Colonic mucosa (tissue), 4 donors: Measurements from ENCODE around the gene ALDH1L1. TPM values are rescaled to one million over a fixed set of nuclear protein-coding genes. Genes with fewer than 3 reads are reported as not detected.

Experiments used
- DNase-seq: peaks from one replicate; pipeline ENCODE4 v3.0.0-alpha.2; 2020
- H3K27ac ChIP-seq: fragments of 200-600 bp; one replicate; pipeline ENCODE4 v1.8.0; 2021
- H3K27me3 ChIP-seq: fragments of 200-600 bp; one replicate; pipeline ENCODE4 v1.8.0; 2021
- H3K36me3 ChIP-seq: fragments of 200-600 bp; one replicate; pipeline ENCODE4 v1.8.0; 2021
- H3K4me1 ChIP-seq: fragments of 200-600 bp; one replicate; pipeline ENCODE4 v1.8.0; 2021; ENCODE audit warnings: mild to moderate bottlenecking
- H3K4me3 ChIP-seq: fragments of 200-600 bp; one replicate; pipeline ENCODE4 v1.8.0; 2021
- H3K9ac ChIP-seq, 2 donors: one replicate each; pipeline ENCODE4 v1.7.0; 2013; ENCODE audit warnings: control low read depth in 2 of 2, low read depth in 2 of 2, low read length in 2 of 2
- H3K9me3 ChIP-seq: fragments of 200-600 bp; one replicate; pipeline ENCODE4 v1.8.0; 2021
- CTCF ChIP-seq: fragments of 200-600 bp; IDR thresholded peaks from one replicate; pipeline ENCODE4 v1.8.0; 2022; ENCODE audit warnings: antibody characterized with exemption, mild to moderate bottlenecking
- intact Hi-C: fragments of 100-400 bp; cut with DNase I; formaldehyde crosslinking; loops from one replicate; pipeline ENCODE4 v1.14.1; 2022
- total RNA-seq, 2 donors: library from RNA; stranded (reverse); fragmentation: NEBNext Ultra II Directional in 1 of 2; extraction: Animal tissue kit (Norgen Biotek cat#: 25700) in 1 of 2; gene quantifications; one replicate each; pipeline ENCODE4 v1.2.1, GENCODE V29; 2021
- donor health status: healthy.
- donor health status: DM: no; HTN: no; CAD: no.
- donor health status: DM: no; HTN: no; CAD: no.

Gene ALDH1L1
- 10 to 100 TPM; 15.3 to 25.6 TPM for total RNA-seq

GRCh38 chr3:126180477-126181397, at the start of gene ALDH1L1:
Gene ALDH1L1 (minus strand): TSS chr3:126180586. CDS start chr3:126160979, 19,607 bp downstream.
- DNase-seq = peak; percentile 76
- no peaks in the 10 kb centered on the region for H3K9me3 ChIP-seq
- no peaks in the 10 kb centered on the region for H3K4me1 ChIP-seq
- no peaks in the 10 kb centered on the region for H3K27me3 ChIP-seq
- no peak for TF ChIP-seq CTCF
- peak within 1 kb of the TSS; percentile 70 for H3K27ac ChIP-seq
- peak within 1 kb of the TSS; percentile 80 to 81 for H3K9ac ChIP-seq
- peak within 1 kb of the TSS; percentile 58 for H3K4me3 ChIP-seq
- H3K36me3 ChIP-seq = no peaks in the 10 kb centered on the region
- intact Hi-C loops = no loop called here

GRCh38 chr3:126226374-126226773, 46.0 kb upstream of the ALDH1L1 start:
- H3K4me1 ChIP-seq = no peaks in the 10 kb centered on the region
- no peaks in the 10 kb centered on the region for H3K27me3 ChIP-seq
- H3K27ac ChIP-seq = no peak overlapping the region
- intact Hi-C loops = no loop called here
- no peaks in the 10 kb centered on the region for H3K36me3 ChIP-seq
- H3K9ac ChIP-seq = no peak overlapping the region
- no peak for TF ChIP-seq CTCF
- H3K9me3 ChIP-seq = no peaks in the 10 kb centered on the region
- H3K4me3 ChIP-seq = no peak overlapping the region
- no peak for DNase-seq

GRCh38 chr3:126216416-126216815, 36.0 kb upstream of the ALDH1L1 start:
- H3K27me3 ChIP-seq = peaks cover 14% of the 10 kb centered on the region
- intact Hi-C loops = no loop called here

GRCh38 chr3:126213379-126214028, 33.1 kb upstream of the ALDH1L1 start:
- DNase-seq = no peak
- intact Hi-C loops = no loop called here
- no peaks in the 10 kb centered on the region for H3K9me3 ChIP-seq
- H3K36me3 ChIP-seq = no peaks in the 10 kb centered on the region
- no peaks in the 10 kb centered on the region for H3K4me1 ChIP-seq
- H3K9ac ChIP-seq = peak overlapping the region; percentile 31 to 46
- peak overlapping the region; percentile 40 for H3K4me3 ChIP-seq
- peak overlapping the region; percentile 17 for H3K27ac ChIP-seq
- TF ChIP-seq CTCF = no peak
- H3K27me3 ChIP-seq = peaks cover 14% of the 10 kb centered on the region

More at GRCh38 chr3:126216416-126216815, 36.0 kb upstream of the ALDH1L1 start:
- Histone ChIP-seq H3K36me3 (no peaks in the 10 kb centered on the region), H3K9ac (no peak overlapping the region), H3K27ac (no peak overlapping the region), H3K9me3 (no peaks in the 10 kb centered on the region), H3K4me1 (no peaks in the 10 kb centered on the region), H3K4me3 (no peak overlapping the region)
- no peak for DNase-seq
- TF ChIP-seq CTCF = no peak

- Histone ChIP-seq H3K27ac (peak overlapping the region; percentile 17), H3K27me3 (peaks cover 14% of the 10 kb centered on the region), H3K9ac (peak overlapping the region; percentile 31 to 46), H3K4me3 (peak overlapping the region; percentile 40), H3K9me3 (no peaks in the 10 kb centered on the region), H3K4me1 (no peaks in the 10 kb centered on the region), H3K36me3 (no peaks in the 10 kb centered on the region)
- no peak for DNase-seq
- no peak for TF ChIP-seq CTCF
- intact Hi-C loops = no loop called here
Measured at GRCh38 chr3:126212620-126213378, 32.4 kb upstream of the ALDH1L1 start.
